H54 (cell line): ENCODE data around the gene DMBX1.

Experiments used
- DNase-seq: peaks from one replicate; pipeline ENCODE4 v3.0.0; 2011; ENCODE audit warnings: low spot score, mixed read lengths; ENCODE audit not compliant: insufficient read length
- FAIRE-seq: peaks from 3 replicates; lab custom pipeline; 2011; peaks lifted over from hg19 to GRCh38; lab: Jason Lieb, UNC
- POLR2A ChIP-seq: IDR thresholded peaks from 2 replicates; pipeline ENCODE4 v1.6.1; 2011; ENCODE audit warnings: low read depth, mild to moderate bottlenecking, low read length

DMBX1 gene

DNA sequence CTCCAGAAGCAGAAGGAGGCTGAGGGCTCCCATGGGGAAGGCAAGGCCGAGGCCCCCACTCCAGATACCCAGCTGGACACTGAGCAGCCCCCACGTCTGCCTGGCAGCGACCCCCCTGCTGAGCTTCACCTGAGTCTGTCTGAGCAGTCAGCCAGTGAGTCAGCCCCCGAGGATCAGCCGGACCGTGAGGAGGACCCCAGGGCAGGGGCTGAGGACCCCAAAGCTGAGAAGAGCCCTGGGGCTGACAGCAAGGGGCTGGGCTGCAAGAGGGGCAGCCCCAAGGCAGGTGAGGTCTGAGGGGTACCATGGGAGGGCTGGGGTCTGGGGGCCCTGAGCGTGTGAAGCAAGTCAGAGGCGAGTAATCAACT, 21.3 kb downstream of the DMBX1 start:
- DNase-seq (no peak), FAIRE-seq (no peak)
- TF ChIP-seq POLR2A: no peak

DNA sequence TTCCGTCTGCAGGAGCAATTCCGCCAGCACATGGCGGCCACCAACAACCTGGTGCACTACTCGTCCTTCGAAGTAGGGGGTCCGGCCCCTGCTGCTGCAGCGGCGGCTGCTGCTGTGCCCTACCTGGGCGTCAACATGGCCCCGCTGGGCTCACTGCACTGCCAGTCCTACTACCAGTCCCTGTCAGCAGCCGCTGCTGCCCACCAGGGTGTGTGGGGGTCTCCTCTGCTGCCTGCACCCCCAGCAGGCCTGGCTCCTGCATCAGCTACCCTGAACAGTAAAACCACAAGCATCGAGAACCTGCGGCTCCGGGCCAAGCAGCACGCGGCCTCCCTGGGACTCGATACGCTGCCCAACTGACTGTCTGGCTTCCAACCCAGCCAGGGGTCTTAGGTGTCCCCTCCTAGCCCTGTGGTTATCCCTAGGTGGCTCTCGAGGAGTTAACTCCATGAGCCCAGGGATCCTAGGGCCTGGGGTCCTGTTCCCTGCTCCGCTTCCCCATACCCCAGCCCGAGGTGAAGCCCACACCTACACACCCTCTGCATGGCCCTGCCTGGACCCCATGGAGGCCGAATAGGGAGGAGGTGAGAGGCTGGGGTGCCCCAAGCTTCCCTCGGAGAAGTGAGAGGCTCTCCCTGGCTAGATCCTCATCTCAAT, 22.6 kb downstream of the DMBX1 start:
- TF ChIP-seq POLR2A: no peak
- no peak for FAIRE-seq
- DNase-seq: no peak

DNA sequence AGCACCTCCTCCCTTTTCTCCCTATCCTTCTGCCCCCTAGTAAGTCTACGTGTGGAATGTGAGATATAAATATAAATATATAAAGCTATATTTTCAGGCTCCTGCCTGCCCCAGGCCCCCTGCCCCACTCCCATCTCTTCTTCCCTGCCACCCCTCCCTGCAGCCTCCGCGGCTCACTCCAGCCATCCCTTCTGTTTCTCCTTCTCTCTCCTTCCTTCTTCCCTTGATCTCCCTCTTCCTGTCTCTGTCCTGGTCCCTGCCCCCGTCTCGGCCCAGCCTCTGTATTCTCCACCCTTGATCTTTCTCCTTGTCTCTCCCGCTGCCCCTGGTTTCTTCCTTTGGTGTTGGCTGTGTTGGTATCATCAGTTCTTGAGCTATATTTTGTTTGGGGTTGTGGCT, 23.2 kb downstream of the DMBX1 start:
- FAIRE-seq (no peak), DNase-seq (no peak)
- no peak for TF ChIP-seq POLR2A

DNA sequence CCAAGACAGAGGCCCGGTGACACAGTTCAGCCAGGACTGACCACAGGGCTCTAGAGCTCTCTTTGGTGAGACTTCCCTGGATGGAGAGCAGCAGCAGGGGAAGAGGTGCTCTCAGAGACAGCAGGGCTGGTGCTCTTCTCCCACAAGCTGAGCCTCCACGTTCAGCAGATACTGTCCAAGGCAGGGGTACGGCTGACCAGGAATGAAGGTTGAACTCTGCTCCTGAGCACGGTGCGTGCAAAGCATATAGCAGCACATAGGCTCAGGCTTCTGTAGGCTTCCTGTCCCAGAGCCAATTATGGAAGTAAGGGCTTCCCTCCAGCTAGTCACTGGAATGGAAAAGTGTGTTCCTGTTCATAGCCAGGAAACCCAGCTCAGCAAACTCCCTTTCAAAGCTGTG, 23.9 kb downstream of the DMBX1 start:
- no peak for TF ChIP-seq POLR2A
- FAIRE-seq (no peak), DNase-seq (no peak)

DNA sequence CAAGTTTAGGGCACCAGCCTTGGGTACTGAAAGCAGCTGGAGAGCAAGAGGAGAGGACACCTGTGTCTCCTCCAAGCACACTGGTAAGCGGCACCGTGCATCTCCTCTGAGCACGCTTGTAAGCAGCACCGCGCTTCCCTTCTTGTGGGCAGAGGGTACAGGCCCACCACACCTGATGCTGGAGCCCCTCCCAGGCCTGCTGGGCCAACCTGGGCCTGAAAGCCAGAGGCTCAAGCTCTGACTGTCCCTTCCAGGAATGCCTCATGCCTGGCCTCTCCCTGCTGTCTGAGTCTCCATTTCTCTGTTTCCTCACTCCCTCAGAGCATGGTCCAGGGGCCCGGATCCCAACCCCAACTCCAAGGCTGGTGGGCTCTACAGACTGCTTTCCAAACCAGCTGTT, 25.9 kb downstream of the DMBX1 start:
- DNase-seq (no peak), FAIRE-seq (no peak)
- TF ChIP-seq POLR2A: no peak

DNA sequence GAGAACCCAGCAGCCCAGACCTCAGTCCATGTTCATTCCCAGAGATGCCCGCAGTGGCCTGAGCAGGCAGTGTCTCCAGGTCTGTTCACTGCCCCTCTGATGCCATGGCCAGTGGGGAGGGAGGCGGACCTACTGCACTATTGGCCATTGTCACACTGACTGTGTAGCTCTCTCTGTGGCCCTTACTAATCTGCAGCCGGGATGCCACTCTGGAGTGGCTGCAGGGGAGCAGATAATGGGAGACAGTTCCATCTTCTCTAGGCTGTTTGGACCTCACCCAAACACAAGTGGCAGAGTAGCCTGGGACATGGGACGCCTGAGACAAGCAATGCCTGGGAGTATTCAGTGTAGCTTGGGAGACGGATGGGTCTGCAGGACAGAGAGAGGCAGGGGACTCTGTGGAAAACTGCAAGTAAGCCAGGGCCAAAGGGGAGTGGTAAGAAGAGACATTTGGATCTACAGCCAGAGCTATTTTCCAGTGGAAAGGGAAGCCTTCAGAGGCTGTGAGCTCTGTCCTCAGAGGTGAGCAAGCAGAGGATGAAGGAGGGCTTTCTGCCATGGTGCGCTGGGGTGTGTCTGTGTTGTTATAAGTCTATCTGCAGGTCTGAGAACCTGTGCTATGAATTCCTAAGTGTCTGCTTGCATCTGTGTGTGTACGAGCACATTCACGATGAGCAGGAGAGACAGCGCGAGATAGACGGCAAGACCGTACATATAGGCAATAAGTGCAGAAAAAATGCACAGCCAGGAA, 26.7 kb downstream of the DMBX1 start:
- DNase-seq (no peak), FAIRE-seq (no peak)
- TF ChIP-seq POLR2A: no peak

DNA sequence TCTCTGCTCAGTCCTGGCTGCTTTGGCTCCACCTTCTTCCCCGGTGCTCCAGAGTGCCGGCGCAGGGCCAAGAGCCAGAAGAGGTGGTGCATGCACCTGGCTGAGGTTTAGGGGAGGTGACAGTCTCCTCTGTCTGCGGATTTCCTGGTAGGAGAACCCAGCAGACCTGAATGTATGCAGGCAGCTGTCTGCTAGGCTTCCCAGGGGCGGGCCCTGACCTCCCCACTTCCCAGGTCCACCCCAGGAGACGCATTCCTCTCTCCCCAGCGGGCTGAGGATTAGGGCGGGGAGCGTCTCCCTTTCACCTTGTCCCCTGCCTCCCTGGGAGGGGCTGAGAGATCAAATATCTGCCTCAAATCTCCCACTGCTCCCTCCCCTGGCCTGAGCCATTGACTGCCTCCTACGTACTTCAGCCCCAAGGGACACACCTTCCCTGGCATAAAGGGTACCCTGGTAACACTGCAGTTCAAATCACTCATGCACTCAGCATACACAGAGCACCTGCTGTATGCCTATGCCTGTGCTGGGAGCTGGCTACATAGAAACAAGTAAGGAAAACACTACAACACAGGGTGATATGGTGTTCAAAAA, 27.5 kb downstream of the DMBX1 start:
- FAIRE-seq (no peak), DNase-seq (no peak)
- TF ChIP-seq POLR2A: no peak

DNA sequence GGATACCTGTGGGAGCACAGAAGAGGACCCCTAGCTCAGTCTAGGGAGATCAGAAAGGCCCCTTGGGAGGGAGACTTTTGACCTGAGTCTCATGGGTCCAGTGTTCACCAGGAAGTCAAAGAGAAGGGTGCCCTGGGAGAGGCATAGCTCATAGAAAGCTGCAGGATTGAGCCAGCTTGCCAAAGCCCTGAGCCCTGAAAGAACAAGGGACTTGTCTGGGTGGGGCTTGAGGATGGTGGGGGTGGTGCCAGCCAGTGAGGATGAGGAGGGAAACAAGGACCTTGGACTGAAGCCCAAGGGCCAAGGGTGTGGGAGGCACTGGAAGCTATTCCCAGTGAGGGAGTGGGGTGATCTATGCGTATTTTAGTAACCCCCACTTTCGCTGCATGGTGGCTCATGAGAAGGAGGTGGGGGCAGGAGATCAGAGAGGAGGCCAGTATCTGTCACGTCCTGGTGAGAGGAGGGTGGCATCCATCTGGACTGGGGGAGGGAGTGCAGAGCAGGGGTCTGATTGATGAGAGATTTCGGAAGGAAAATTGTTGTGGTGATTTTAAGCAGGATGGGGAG, 28.4 kb downstream of the DMBX1 start:
- no peak for TF ChIP-seq POLR2A
- DNase-seq: no peak
- FAIRE-seq: no peak

DNA sequence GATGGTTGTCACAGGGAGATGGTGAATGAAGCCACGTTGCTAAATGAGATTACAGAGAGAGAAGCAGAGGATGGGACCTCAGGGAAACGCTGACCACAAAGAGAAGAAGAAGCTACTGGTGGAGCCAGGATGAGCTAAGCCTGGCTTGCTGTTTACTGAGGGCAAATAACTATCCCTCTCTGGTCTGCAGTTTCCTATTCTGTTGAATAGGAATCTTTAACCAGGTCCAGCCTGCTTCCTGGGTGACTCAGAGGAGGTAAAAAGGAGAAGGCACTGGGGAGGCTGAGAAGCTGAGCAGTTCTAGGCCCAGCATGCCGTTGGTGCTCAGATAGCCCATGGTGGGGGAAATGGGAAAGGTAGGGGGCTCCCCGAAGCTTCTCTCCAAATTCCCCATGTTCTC, 29.6 kb downstream of the DMBX1 start:
- DNase-seq (no peak), FAIRE-seq (no peak)
- TF ChIP-seq POLR2A: no peak

DNA sequence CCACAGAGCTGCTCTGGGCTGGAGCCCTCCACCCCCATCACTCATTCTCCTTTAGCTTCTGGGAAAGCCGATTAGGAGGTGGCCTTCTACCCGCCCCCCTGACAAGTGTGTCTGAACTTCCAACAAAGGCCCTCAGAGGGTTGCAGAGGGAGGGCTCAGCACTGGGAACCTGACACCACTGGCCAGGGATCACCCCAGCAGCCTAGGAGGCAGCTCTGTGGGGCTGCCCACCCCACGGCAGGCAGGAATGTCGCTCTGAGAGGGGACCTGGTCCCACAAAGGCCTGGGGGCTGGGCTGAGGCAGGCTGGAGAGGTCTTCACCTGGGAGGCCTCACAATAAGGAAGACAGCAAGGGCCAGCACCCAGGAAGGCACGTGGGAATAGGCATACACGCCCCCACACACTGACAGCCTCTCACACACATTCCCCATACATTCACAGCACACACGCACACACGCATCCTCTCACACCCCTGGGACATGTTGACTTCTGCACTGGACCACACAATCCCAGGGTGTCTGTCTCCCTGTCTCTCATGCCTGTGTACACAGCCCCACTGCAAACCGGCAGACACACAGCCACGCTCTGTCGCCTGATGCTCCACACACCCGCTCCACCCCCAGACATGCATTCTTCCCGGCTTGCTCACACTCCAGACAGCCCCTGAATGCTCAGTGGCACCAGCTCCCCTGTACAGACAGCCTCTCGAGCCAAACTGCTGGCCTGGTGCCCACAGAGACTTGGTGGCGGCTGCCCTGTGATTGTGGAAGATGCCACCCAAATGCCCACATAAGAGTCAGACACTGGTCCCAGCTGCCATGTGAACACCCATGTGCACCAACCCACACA, 30.7 kb downstream of the DMBX1 start:
- no peak for TF ChIP-seq POLR2A
- DNase-seq (peak; percentile 95), FAIRE-seq (peak; percentile 43)

DNA sequence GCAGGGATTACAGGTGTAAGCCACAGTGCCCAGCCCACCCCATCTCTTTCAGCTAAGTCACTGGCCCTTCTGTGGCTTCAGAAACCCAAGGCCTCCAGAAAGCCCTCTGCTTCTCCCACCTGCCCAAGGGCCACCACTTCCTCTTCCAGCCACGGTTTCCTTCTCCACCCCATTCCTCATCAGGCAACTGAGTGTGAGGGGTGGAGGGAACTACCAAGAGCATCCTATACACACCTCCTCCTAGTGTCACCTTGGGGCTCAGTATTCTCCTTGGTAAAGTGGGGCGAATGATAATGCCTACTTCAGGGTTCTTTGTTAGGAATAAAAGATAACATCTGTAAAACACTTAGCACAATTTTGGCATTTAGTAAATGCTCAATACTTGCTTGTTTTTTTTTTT, 31.8 kb downstream of the DMBX1 start:
- DNase-seq (no peak), FAIRE-seq (no peak)
- TF ChIP-seq POLR2A: no peak

DNA sequence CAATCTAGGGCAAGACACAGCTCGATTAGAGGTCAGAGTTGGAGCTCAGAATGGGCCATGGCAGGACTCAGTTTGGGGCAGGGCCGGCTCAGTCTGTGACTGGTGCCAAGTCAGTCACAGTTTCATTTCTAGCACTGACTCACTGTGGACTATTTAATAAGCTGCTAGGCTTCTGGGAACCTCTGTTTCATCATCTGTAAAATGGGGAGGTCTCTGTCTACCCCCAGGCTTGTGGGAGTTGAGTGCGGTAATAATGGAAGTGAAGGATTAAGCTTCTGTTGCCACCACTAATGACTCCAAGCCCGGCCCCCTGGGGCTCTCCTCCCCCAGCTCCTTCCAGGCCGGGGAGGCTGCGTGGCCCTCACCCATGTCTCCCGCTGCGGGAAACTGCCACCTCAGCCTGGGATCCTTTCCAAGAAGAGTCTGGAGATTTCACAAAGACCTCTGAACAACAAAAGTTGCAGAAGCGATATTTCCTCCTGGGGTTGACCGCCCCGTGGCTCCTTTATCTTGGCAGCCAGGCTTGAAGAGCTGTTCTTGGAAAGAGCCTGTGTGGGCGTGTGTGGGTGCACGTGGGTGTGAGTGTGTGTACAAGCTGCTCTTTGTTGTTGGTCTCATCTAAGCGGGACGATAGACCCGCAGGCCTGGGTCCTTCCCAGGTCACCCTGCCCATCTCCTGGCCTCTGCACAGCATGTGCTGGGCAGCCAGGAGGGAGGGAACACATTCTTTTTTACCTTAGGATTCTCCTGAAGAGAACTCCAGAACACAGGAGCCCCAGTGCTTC, 32.7 kb downstream of the DMBX1 start:
- DNase-seq (peak; percentile 81), FAIRE-seq (no peak)
- TF ChIP-seq POLR2A: no peak

DNA sequence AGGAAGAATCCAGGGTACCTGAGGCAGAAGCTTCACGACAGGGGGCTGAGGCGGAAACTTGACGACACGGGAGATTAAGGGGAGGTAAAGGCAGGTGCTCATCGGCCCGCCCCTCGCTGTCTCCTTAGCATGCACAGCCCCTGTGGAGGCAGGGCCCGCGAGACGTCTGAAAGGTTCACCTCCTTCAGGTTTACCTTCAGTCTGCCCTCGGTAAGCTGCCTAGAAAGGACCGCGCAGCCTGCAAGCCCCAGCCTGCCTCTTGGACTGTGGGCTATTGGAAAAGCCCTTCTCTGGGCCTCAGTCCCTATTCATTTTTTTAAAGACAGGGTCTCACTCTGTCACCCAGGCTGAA, 33.3 kb downstream of the DMBX1 start:
- FAIRE-seq (no peak), DNase-seq (no peak)
- TF ChIP-seq POLR2A: no peak
